GM12891 (cell line): Measurements from ENCODE around the gene BCL7A.
"Not testable (repeated sequence)": the region's sequence is repeated elsewhere in the genome, so short reads cannot be mapped to it uniquely, and the experiment has no call there.

ENCODE experiments used
- DNase-seq: peaks from one replicate; pipeline ENCODE4 v3.0.0; 2011; ENCODE audit warnings: low spot score; ENCODE audit not compliant: insufficient read length
- FAIRE-seq: peaks from 2 replicates; lab custom pipeline; 2011; peaks lifted over from hg19 to GRCh38; lab: Jason Lieb, UNC
- PAX5 ChIP-seq: IDR thresholded peaks from 2 replicates; pipeline ENCODE4 v1.6.1; 2011; ENCODE audit warnings: low read length, moderate library complexity, mild to moderate bottlenecking; ENCODE audit not compliant: insufficient read depth, severe bottlenecking
- POLR2A ChIP-seq: IDR thresholded peaks from 2 replicates; pipeline ENCODE4 v1.6.1; 2011; ENCODE audit warnings: low read depth, low read length, control low read depth
- POLR2AphosphoS5 ChIP-seq: IDR thresholded peaks from 2 replicates; pipeline ENCODE4 v1.6.1; 2011; ENCODE audit warnings: low read depth, low read length, control low read depth
- POU2F2 ChIP-seq: IDR thresholded peaks from 2 replicates; pipeline ENCODE4 v1.6.1; 2011; ENCODE audit warnings: low read depth, mild to moderate bottlenecking, control low read depth, low read length, moderate library complexity
- SPI1 ChIP-seq: IDR thresholded peaks from 2 replicates; pipeline ENCODE4 v1.6.1; 2011; ENCODE audit warnings: low read depth, low read length, control low read depth
- TAF1 ChIP-seq: IDR thresholded peaks from 2 replicates; pipeline ENCODE4 v1.6.1; 2011; ENCODE audit warnings: low read depth, low read length, control low read depth

The BCL7A gene

DNA sequence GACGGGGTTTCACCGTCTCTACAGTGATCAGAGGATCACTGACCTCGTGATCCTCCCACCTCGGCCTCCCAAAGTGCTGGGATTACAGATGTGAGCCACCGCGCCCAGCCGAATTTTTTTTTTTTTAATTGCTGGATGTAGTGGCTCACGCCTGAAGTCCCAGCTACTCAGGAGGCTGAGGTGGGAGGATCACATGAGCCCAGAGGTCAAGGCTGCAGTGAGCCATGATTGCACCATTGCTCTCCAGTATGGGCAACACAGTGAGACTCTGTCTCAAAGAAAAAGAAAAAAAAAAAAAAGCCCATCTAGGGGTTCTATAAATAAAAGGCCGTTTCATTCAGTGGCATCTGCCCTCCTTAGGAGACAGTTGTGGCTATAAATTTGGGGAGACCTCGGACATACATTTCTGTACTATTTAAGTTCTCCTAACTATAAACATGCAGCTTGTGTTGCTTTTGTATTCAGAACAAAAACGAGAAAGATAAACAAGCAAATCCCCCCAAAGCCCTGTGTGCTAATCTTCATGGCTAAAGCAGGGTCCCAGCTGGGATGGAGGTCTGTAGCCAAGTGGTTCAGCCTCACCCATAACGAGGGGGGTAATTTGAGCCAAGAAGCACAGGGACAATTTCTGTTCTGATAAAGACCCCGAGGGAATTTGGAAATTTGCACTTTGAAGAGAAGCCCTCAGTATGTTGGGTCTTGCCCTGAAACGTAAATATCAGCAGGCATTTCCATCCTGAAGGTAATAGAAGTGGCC, 35.0 kb upstream of the BCL7A start:
- TF ChIP-seq PAX5 (no peak), TAF1 (no peak), POLR2A (no peak), SPI1 (no peak), POLR2AphosphoS5 (no peak), POU2F2 (no peak)
- no peak for DNase-seq
- no peak for FAIRE-seq

DNA sequence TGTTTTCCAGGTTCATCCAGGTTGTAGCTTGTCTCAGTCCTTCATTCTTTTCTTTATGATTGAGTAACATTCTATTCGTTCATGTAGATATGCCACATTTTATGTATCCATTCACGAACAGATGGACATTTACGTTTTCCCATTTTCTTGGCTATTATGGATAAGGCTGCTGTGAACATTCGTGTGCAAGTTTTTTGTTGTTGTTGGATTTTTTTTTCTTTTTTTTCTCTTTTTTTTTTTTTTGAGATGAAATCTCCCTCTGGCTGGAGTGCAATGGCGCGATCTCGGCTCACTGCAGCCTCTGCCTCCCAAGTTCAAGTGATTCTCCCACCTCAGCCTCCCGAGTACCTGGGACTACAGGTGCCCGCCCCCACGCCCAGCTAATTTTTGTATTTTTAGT, 33.2 kb upstream of the BCL7A start:
- FAIRE-seq, DNase-seq: not testable (repeated sequence)

DNA sequence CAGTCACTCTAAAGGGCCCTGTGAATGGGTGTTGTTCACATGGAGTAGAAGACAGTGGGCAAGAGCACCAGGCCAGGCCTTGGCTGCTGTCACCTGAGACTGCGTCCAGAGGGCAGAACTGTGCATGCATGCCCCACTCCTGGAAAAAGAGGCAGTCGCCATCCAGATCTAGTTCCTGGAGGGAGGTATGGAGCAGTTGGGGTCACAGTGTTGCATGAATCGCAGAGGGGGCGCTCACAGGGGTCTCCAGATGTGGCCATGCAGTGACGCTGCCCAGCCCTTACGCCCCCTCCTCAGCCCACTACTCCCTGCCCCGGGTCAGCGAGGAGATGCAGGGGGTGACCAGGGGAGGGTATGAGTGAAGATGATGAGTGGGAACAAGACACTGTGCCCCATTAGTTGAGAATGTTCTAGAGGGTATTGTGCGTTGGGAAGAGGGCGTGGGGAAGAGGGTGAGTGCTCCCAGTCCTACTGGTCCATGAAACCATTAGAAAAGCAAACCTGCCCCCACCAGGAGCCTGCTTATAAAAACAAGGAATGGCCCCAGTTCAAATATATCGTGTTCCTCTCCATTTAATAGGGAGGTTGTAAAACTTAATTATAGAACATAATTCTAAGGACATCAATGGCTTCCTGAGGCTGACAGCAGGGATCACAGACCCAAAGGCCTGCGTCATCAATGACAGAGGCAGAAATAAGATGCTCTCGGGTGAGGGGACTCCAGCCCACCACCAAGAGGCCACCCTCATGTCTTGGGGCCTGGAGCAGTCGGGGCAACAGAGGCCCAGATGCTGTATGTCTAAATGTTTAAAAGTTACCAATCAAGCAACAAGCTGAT, 32.2 kb upstream of the BCL7A start:
- TF ChIP-seq SPI1, result no peak
- no peak for TF ChIP-seq POU2F2
- DNase-seq, result no peak
- no peak for FAIRE-seq

DNA sequence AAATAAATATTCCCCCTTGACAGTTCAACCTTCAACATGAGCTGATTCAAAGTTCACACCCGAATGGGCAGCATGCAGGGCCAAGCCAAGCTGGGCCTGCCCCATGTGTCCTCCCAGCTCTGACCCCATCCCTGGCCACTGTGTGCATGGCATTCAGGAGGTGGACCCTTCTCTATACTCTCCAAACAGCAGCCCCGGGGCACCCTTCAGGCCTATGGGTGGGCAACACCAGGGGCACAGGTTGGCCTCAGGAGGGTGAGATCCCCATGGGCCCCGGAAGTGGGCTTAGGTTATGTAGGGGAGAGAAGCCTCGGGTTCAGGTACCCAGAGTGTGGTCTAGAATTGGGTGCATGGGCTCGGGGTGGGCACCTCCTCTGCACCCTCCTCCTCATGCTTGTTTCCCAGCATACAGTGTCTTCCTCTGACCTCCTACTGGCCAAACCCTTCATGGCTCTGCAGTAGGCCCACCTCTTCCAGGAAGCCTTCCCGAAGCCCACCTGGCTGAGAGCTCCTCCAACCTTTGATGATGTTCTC, 31.5 kb upstream of the BCL7A start:
- TF ChIP-seq POLR2AphosphoS5 (no peak), TAF1 (no peak), POU2F2 (no peak), SPI1 (no peak), PAX5 (no peak), POLR2A (no peak)
- DNase-seq (no peak), FAIRE-seq (peak; percentile 63)

DNA sequence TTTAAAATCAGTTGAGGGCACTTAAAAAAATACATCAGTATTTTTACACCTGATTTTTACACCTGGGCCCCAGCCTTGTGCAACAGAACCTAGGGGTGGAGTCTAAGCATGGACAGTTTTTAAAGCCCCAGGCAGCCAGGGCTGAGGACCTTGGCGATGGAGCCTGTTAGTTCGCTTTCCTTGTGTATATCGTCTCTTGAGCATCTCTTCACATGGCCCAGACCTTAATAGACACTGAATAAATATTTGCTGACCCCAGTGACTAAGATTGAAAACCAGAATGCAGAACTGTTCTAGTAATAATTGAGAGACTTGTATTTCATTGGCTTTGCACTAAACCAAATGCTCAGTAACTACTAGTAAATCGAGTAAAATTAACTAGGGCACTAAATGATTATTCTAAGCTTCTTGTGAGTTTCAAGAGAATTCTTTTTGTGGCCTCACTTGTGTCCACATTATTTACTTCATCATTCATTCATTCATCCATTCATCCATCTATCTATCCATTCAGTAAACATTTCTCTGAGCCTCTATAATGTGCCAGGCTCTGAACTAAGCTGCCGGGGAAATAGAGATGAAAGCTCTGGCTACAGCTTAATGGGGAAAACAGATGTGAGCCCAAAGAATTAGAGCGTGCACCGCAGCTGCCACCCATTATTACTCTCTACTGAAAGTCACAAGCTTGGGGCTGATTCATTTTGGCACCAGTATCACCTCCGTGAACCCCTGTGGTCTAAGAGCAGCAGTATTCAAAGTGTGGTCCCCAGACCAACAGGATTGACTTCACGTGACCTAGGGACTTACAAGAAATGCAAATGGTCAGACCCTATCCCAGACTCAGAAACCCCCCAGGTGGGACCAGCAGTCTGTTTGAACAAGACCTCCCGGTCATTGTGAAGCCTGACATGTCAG, 30.7 kb upstream of the BCL7A start:
- TF ChIP-seq PAX5 (no peak), POLR2AphosphoS5 (no peak), POU2F2 (peak; percentile 99), TAF1 (no peak), SPI1 (peak; percentile 82), POLR2A (no peak)
- FAIRE-seq (peak; percentile 96), DNase-seq (peak; percentile 50)

GRCh38 chr12:121992059-121992879, 29.4 kb upstream of the BCL7A start:
- peak; percentile 95 for FAIRE-seq
- DNase-seq, result peak; percentile 53
- TF ChIP-seq POU2F2 (peak; percentile 83), POLR2AphosphoS5 (peak; percentile 59; the same call in 1 of the 2 replicates), PAX5 (peak; percentile 45), TAF1 (no peak), SPI1 (peak; percentile 59), POLR2A (no peak)

DNA sequence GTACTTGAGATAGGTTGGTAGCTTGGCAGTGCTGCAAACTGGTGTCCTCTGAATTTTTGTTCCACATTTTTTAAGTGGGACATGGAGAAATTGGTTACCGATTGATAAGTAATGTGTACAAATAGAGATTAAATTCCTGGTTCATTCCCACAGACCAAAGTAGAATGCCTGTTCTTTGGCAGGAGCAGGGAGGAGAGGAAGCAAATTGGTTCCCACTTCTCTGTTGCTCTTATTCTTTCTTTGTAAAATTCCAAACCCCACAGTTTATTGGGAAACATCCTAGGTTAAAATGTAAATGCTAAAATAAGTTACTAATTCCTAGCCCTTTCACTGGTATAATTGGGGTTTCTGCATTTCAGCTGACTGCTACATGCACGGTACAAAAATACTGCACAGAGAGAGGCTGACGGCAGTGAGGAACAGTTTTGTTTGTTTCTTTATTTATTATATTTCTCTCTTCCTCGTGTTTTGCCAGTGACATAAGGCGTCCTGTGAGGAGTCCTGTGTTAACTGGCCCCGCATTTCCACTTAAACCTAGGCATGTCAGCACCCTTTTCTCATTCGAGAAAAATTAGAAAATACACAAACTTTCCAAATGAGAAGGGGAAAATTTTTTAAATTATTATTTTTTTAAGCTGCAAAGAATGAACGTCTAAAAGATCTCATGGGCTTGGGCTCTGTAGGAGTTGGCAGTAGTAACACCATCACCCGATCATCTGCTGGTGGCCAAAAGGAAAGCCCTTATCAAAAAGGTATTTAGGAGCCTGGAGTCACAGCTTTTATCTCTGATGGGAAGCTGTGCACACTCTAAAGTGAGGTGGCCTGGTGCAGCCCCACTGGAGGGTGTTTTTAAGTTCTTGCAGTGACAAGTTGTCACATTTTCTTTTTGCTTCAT, 25.4 kb upstream of the BCL7A start:
- FAIRE-seq (no peak), DNase-seq (no peak)
- TF ChIP-seq TAF1 (no peak), POU2F2 (no peak), POLR2AphosphoS5 (no peak), SPI1 (no peak), PAX5 (no peak)

DNA sequence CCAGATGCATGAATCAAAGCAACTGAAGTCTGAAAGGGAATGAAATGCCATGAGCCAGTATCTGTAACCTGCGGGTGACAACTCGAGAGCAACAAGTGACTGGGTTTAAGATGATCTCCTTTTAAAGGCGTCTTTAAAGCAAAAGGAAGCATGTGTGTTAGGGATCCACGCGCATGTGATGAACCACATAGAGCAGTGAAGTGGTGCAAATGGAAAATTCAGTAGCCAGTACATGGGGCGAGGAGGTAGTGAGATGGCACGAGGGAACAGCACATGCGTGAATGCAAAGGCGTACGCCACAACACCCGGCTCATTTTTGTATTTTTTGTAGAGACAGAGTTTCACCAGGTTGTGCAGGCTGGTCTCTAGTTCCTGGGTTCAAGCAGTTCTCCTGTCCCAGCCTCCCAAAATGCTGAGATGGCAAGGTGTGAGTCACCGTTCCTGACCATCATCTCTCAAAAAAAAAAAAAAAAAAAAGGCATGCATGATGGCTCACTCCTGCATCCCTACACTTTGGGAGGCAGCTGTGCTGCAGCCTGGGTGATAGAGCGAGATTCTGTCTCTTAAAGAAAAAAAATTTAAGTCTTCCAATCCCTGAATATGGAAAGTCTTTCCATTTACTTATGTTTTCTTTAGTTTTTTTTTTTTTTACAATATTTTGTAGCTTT, 24.6 kb upstream of the BCL7A start:
- FAIRE-seq, result no peak
- no peak for TF ChIP-seq POU2F2
- no peak for TF ChIP-seq SPI1
- no peak for TF ChIP-seq PAX5
- no peak for TF ChIP-seq POLR2A
- no peak for TF ChIP-seq TAF1
- TF ChIP-seq POLR2AphosphoS5, result no peak
- no peak for DNase-seq
